Measurements from ENCODE around the gene KNOP1.

KNOP1 gene, protein sequence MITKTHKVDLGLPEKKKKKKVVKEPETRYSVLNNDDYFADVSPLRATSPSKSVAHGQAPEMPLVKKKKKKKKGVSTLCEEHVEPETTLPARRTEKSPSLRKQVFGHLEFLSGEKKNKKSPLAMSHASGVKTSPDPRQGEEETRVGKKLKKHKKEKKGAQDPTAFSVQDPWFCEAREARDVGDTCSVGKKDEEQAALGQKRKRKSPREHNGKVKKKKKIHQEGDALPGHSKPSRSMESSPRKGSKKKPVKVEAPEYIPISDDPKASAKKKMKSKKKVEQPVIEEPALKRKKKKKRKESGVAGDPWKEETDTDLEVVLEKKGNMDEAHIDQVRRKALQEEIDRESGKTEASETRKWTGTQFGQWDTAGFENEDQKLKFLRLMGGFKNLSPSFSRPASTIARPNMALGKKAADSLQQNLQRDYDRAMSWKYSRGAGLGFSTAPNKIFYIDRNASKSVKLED

DNA sequence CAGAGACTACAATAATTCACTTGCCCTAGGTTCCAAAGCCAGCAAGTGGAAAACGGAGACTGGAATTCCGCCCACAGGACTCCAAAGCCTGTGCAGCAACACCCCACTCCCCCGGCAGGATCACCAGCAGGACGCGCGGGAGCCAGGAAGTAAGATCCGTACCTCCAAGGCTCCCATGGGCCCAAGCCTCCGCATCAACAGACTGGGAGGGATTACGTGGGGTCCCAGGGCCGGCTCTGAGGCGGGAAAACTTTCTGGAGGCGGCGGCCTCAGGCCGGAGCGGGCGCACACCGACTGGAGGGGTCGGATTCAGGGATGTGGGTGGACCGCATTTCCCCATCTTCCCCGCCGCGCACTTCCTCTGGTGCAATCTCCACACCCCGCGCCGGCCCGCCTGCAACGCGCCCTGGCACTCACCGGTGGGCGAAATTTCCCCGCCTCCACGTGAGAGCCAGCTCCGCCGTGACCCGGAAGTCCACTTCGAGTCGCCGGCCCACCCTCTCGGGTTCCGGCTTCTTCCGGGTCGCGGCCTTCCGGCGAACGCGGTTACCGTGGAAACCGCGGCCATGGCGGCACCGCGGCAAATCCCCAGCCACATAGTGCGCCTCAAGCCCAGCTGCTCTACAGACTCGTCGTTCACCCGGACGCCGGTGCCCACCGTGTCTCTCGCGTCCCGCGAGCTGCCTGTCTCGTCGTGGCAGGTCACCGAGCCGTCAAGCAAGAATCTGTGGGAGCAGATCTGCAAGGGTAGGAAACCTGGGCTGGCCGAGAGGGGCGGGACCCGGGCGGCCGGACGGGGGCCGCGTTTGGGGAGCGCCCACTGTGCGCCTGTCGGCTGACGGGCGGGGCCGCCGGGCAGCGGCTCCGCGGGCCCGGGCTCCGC, at the start of gene KNOP1, which contains the start of gene IQCK:
Gene KNOP1 (minus strand): TSS at position 487 of the 883 bp plus-strand sequence. CDS start 3,192 bp downstream, outside the sequence.
Gene IQCK (plus strand): TSS at position 531 of the 883 bp plus-strand sequence. CDS start 36 bp downstream, at position 567.
- Mint-ChIP-seq H3K27me3 (no peaks in the 10 kb centered on the region), H3K4me3 (peak within 1 kb of the TSS; percentile 93), H3K9me3 (no peaks in the 10 kb centered on the region), H3K4me1 (peaks cover 24% of the 10 kb centered on the region), H3K27ac (peak within 1 kb of the TSS; percentile 80), H3K36me3 (peaks cover 15% of the 10 kb centered on the region)
- peak; percentile 92 for DNase-seq
- CTCF ChIA-PET = no interaction called here

- no peaks in the 10 kb centered on the region for H3K4me1 Mint-ChIP-seq
- no peaks in the 10 kb centered on the region for H3K36me3 Mint-ChIP-seq
- no peak overlapping the region for H3K27ac Mint-ChIP-seq
- no peak overlapping the region for H3K4me3 Mint-ChIP-seq
- CTCF ChIA-PET = no interaction called here
- no peaks in the 10 kb centered on the region for H3K9me3 Mint-ChIP-seq
- peaks cover 4% of the 10 kb centered on the region for H3K27me3 Mint-ChIP-seq
- no peak for DNase-seq
These were observed 49.5 kb upstream of the KNOP1 start for GRCh38 chr16:19767497-19767896.

GRCh38 chr16:19766988-19767387, 49.0 kb upstream of the KNOP1 start:
- Mint-ChIP-seq H3K36me3 (no peaks in the 10 kb centered on the region), H3K27ac (no peak overlapping the region), H3K27me3 (peaks cover 4% of the 10 kb centered on the region), H3K4me1 (no peaks in the 10 kb centered on the region), H3K4me3 (no peak overlapping the region), H3K9me3 (no peaks in the 10 kb centered on the region)
- CTCF ChIA-PET = no interaction called here
- no peak for DNase-seq

GRCh38 chr16:19766554-19766884, 48.5 kb upstream of the KNOP1 start:
- CTCF ChIA-PET = no interaction called here
- no peak for DNase-seq
- H3K27me3 Mint-ChIP-seq = no peaks in the 10 kb centered on the region
- H3K4me3 Mint-ChIP-seq = no peak overlapping the region
- H3K9me3 Mint-ChIP-seq = no peaks in the 10 kb centered on the region
- no peaks in the 10 kb centered on the region for H3K36me3 Mint-ChIP-seq
- no peaks in the 10 kb centered on the region for H3K4me1 Mint-ChIP-seq
- H3K27ac Mint-ChIP-seq = no peak overlapping the region

DNA sequence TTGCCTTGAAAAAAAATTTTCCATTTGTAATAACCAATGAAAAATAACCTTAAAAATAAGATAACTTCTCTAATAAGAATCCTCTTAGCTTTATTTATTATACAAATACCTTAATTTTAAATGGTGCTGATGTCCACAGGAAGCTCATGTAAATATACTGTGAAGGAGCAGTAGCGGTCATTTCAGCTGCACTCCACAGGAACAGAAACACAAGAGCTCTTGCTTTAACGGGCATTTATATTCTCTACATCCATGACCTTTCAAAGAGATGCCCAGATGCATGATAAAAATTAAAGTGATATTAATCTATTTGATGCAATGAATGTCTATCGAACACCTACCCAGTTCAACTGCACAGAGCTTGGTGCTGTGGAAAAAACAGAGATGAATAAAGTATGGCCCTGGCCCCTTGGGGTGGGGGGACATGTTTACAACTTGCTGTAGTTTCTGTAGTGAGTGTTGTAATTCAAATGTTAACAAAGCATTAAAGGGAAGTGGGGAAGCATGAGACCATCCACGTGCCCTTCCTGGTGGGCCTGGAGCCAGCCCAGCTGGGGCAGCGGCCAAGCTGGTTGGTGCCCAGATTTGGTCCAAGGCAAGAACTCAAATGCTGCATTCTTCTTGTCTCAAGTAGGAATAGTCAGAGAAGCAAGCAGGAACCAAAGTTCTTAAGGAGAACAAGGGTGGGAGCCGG, 48.0 kb upstream of the KNOP1 start:
- Mint-ChIP-seq H3K9me3 (no peaks in the 10 kb centered on the region), H3K4me1 (no peaks in the 10 kb centered on the region), H3K36me3 (no peaks in the 10 kb centered on the region), H3K27ac (no peak overlapping the region), H3K4me3 (no peak overlapping the region), H3K27me3 (no peaks in the 10 kb centered on the region)
- no peak for DNase-seq
- CTCF ChIA-PET = no interaction called here

- Mint-ChIP-seq H3K36me3 (no peaks in the 10 kb centered on the region), H3K27me3 (no peaks in the 10 kb centered on the region), H3K4me3 (no peak overlapping the region), H3K4me1 (no peaks in the 10 kb centered on the region), H3K27ac (no peak overlapping the region), H3K9me3 (no peaks in the 10 kb centered on the region)
- no peak for DNase-seq
- CTCF ChIA-PET = no interaction called here
These were observed 42.5 kb upstream of the KNOP1 start for GRCh38 chr16:19760356-19761060.

- Mint-ChIP-seq H3K9me3 (no peaks in the 10 kb centered on the region), H3K4me1 (no peaks in the 10 kb centered on the region), H3K27me3 (no peaks in the 10 kb centered on the region), H3K4me3 (no peak overlapping the region), H3K36me3 (no peaks in the 10 kb centered on the region), H3K27ac (no peak overlapping the region)
- CTCF ChIA-PET = no interaction called here
- no peak for DNase-seq
These were observed 40.0 kb upstream of the KNOP1 start for GRCh38 chr16:19757762-19758595.

DNA sequence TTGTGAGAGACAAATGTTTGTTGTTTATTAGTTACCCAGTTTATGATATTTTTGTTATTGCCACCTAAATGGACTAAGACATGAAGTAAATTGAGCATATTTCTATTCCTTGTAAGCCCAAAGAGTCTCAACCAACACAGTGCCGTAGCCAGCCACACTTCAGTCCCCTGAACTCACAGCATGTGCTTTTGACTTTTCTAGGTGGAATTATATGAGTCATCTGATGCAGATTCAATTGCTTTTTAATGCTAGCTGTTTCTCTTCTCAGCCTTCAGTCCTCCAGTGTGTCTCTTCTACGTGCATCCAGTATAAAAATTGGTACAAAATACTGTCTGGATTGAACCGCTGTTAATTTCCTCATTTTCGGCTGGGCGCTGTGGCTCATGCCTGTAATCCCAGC, 39.0 kb upstream of the KNOP1 start:
- DNase-seq = no peak
- Mint-ChIP-seq H3K27me3 (peaks cover 3% of the 10 kb centered on the region), H3K27ac (no peak overlapping the region), H3K4me3 (no peak overlapping the region), H3K36me3 (no peaks in the 10 kb centered on the region), H3K9me3 (no peaks in the 10 kb centered on the region), H3K4me1 (no peaks in the 10 kb centered on the region)
- CTCF ChIA-PET = no interaction called here

DNA sequence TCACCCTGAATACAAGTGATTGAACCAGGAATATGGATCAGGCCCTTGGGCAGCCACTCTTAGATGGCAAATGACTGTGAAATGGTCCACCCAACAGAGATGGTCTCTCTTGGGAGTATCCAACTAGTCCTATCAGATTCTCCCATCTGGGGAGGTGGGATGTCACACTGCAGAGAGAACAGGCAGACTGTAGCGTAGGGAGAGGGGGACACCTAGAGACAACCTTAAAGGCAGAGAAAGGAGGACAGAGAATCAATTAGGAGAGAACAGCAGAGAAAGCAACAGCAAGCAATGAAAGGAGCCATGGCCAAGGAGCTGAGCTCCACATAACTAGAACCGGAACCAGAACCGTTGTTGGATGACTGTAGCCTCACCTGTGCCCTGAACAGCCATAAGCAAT, 37.2 kb upstream of the KNOP1 start:
- Mint-ChIP-seq H3K27me3 (peaks cover 3% of the 10 kb centered on the region), H3K4me3 (no peak overlapping the region), H3K9me3 (no peaks in the 10 kb centered on the region), H3K4me1 (no peaks in the 10 kb centered on the region), H3K27ac (no peak overlapping the region), H3K36me3 (no peaks in the 10 kb centered on the region)
- DNase-seq = no peak
- CTCF ChIA-PET = no interaction called here

DNA sequence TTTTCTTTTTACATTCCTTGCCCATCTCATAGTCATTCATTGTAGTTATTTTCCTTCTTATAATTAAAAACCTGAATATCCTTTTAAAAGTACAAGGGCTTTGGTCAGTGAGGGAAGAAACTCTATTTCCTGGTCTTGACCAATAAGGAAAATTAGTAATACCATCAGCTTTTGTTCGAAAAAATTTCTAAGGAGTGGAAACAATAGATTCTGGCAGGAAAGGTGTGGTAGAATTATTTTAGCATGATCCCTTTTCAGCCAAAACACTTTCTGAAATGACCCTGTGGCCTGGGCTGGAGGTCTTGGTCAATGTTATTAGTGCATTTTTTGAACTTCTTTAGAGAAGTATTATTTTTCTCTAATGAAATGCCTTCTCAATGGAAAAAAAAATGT, 36.6 kb upstream of the KNOP1 start:
- H3K36me3 Mint-ChIP-seq = no peaks in the 10 kb centered on the region
- CTCF ChIA-PET = no interaction called here
- H3K27ac Mint-ChIP-seq = no peak overlapping the region
- H3K4me1 Mint-ChIP-seq = no peaks in the 10 kb centered on the region
- H3K27me3 Mint-ChIP-seq = peaks cover 3% of the 10 kb centered on the region
- DNase-seq = no peak
- no peak overlapping the region for H3K4me3 Mint-ChIP-seq
- H3K9me3 Mint-ChIP-seq = no peaks in the 10 kb centered on the region

GRCh38 chr16:19753815-19754643, 36.0 kb upstream of the KNOP1 start:
- H3K27me3 Mint-ChIP-seq = peaks cover 3% of the 10 kb centered on the region
- no peak overlapping the region for H3K27ac Mint-ChIP-seq
- H3K4me3 Mint-ChIP-seq = no peak overlapping the region
- no peak for DNase-seq
- no peaks in the 10 kb centered on the region for H3K4me1 Mint-ChIP-seq
- H3K36me3 Mint-ChIP-seq = no peaks in the 10 kb centered on the region
- H3K9me3 Mint-ChIP-seq = no peaks in the 10 kb centered on the region
- CTCF ChIA-PET = no interaction called here

- no peak overlapping the region for H3K4me3 Mint-ChIP-seq
- H3K27ac Mint-ChIP-seq = no peak overlapping the region
These were observed 33.7 kb upstream of the KNOP1 start for GRCh38 chr16:19751478-19752385.

More at GRCh38 chr16:19751478-19752385, 33.7 kb upstream of the KNOP1 start:
- Mint-ChIP-seq H3K9me3 (no peaks in the 10 kb centered on the region), H3K4me1 (no peaks in the 10 kb centered on the region), H3K27me3 (peaks cover 3% of the 10 kb centered on the region), H3K36me3 (no peaks in the 10 kb centered on the region)
- CTCF ChIA-PET = no interaction called here
- DNase-seq = no peak
